DOHH2 (cell line): ENCODE data around the gene BEND5.

ENCODE experiments used
- H3F3A ChIP-seq: fragments of 200-600 bp; sonication (generic), shearing (Covaris generic); 2 replicates; pipeline ENCODE4 v1.6.0; 2016; ENCODE audit warnings: antibody characterized with exemption, mild to moderate bottlenecking; ENCODE audit not compliant: control insufficient read depth, insufficient read depth
- H3K27ac ChIP-seq: fragments of 200-600 bp; sonication (generic); 2 replicates; pipeline ENCODE4 v1.5.1; 2014; ENCODE audit warnings: low read depth, mild to moderate bottlenecking, low read length, moderate library complexity
- H3K27me3 ChIP-seq: fragments of 200-600 bp; sonication (generic); 2 replicates; pipeline ENCODE4 v1.6.1; 2014; ENCODE audit warnings: mild to moderate bottlenecking, low read length, mixed read lengths; ENCODE audit not compliant: control insufficient read depth
- H3K36me3 ChIP-seq: fragments of 200-600 bp; sonication (generic); 2 replicates; pipeline ENCODE4 v1.6.1; 2014; ENCODE audit warnings: mild to moderate bottlenecking, low read length, moderate library complexity, mixed read lengths; ENCODE audit not compliant: control insufficient read depth
- H3K4me1 ChIP-seq: fragments of 200-600 bp; sonication (generic); 2 replicates; pipeline ENCODE4 v1.6.1; 2014; ENCODE audit warnings: mild to moderate bottlenecking, low read length, mixed read lengths; ENCODE audit not compliant: control insufficient read depth
- H3K4me2 ChIP-seq: fragments of 200-600 bp; sonication (generic); 2 replicates; pipeline ENCODE4 v1.6.0; 2014; ENCODE audit warnings: mild to moderate bottlenecking, low read length, moderate library complexity
- H3K4me3 ChIP-seq: fragments of 200-600 bp; sonication (generic); 2 replicates; pipeline ENCODE4 v1.5.1; 2014; ENCODE audit warnings: mild to moderate bottlenecking, low read length, mixed read lengths
- H3K79me2 ChIP-seq: fragments of 200-600 bp; sonication (generic); 2 replicates; pipeline ENCODE4 v1.6.1; 2014; ENCODE audit warnings: mild to moderate bottlenecking, low read length, mixed read lengths; ENCODE audit not compliant: control insufficient read depth
- H3K9me2 ChIP-seq: fragments of 200-600 bp; sonication (generic); replicated peaks from 2 replicates; pipeline ENCODE4 v1.6.1; 2014; ENCODE audit warnings: mild to moderate bottlenecking, low read length, mixed read lengths; ENCODE audit not compliant: control insufficient read depth
- H3K9me3 ChIP-seq: fragments of 200-600 bp; sonication (generic); 2 replicates; pipeline ENCODE4 v1.6.1; 2014; ENCODE audit warnings: antibody characterized with exemption, low read length, mixed read lengths; ENCODE audit not compliant: control insufficient read depth, insufficient read depth
- H4K20me1 ChIP-seq: fragments of 200-600 bp; sonication (generic); 2 replicates; pipeline ENCODE4 v1.6.0; 2014; ENCODE audit warnings: low read depth, mild to moderate bottlenecking, antibody characterized with exemption, low read length, moderate library complexity; ENCODE audit not compliant: control insufficient read depth, insufficient read depth
- EZH2phosphoT487 ChIP-seq: fragments of 200-600 bp; sonication (generic); IDR thresholded peaks from 2 replicates; pipeline ENCODE4 v1.6.1; 2017; ENCODE audit warnings: borderline replicate concordance, mild to moderate bottlenecking, antibody characterized with exemption, low read length, moderate library complexity, mixed read lengths
- TF ChIP-seq, protein P1 (sequence below): fragments of 200-600 bp; sonication (generic); IDR thresholded peaks from one replicate; pipeline ENCODE4 v1.5.1; 2014; ENCODE audit warnings: antibody characterized with exemption, mild to moderate bottlenecking, low read depth, low read length; ENCODE audit not compliant: poor library complexity, severe bottlenecking

Gene BEND5

DNA sequence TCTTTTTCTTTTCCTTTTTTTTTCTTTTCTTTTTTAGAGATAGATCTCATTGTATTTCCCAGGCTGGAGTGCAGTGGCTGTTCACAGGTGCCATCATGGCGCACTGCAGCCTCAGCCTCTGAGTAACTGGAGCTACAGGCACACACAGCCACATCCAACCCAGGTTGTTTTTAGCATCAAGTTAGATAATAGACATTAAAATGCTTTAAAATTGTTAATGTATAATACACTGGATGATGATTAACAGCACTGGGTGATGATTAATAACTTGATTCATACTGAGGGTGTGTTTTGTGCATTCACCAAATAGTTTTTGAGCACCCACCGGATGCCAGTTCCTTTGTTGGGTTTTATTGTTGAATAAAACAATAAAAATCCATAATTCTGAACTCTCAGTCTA is 75.2 kb downstream of the BEND5 start:
- Histone ChIP-seq H3F3A (no peaks in the 10 kb centered on the region), H3K27me3 (no peaks in the 10 kb centered on the region), H3K36me3 (no peaks in the 10 kb centered on the region), H3K79me2 (no peaks in the 10 kb centered on the region), H4K20me1 (no peaks in the 10 kb centered on the region), H3K4me3 (no peak overlapping the region), H3K9me2 (no peaks in the 10 kb centered on the region), H3K27ac (no peak overlapping the region), H3K4me1 (no peaks in the 10 kb centered on the region), H3K4me2 (no peak overlapping the region), H3K9me3 (no peaks in the 10 kb centered on the region)
- TF ChIP-seq EZH2phosphoT487 = no peak
- TF ChIP-seq, protein P1, sequence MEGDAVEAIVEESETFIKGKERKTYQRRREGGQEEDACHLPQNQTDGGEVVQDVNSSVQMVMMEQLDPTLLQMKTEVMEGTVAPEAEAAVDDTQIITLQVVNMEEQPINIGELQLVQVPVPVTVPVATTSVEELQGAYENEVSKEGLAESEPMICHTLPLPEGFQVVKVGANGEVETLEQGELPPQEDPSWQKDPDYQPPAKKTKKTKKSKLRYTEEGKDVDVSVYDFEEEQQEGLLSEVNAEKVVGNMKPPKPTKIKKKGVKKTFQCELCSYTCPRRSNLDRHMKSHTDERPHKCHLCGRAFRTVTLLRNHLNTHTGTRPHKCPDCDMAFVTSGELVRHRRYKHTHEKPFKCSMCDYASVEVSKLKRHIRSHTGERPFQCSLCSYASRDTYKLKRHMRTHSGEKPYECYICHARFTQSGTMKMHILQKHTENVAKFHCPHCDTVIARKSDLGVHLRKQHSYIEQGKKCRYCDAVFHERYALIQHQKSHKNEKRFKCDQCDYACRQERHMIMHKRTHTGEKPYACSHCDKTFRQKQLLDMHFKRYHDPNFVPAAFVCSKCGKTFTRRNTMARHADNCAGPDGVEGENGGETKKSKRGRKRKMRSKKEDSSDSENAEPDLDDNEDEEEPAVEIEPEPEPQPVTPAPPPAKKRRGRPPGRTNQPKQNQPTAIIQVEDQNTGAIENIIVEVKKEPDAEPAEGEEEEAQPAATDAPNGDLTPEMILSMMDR = no peak

DNA sequence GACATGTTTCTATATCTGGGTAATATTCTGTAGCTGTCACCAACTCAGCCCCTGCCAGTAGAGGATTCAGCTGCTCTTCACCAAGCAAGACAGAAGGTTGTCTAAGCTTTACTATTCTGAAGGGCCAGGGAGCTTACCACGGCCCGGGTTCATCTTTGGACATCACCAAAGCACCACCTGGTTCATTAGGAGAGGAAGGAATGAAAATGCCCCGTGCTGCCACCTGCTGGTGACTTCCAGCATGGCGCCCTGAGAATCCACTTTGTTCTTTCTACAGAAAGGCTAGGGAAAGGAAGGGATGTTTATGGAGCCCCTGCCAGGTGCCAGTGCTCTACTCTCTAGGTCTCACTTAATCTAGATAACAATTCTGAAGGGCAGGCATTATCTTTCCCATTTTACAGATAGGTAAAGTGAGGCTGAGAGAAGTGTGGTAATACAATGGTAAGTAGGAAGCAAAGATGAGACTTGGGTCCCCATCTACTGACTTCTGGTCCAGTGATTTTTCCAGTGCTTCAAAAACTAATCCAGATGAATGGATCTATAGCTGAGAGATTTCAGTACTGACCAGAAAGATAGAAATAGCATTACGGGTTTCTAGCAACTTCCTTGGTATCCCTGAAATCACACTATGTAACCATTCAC is 79.5 kb downstream of the BEND5 start:
- no peak overlapping the region for H3K4me3 ChIP-seq
- no peaks in the 10 kb centered on the region for H4K20me1 ChIP-seq
- no peaks in the 10 kb centered on the region for H3F3A ChIP-seq
- no peaks in the 10 kb centered on the region for H3K9me3 ChIP-seq
- H3K36me3 ChIP-seq = no peaks in the 10 kb centered on the region
- no peak overlapping the region for H3K27ac ChIP-seq
- no peaks in the 10 kb centered on the region for H3K4me1 ChIP-seq
- no peaks in the 10 kb centered on the region for H3K79me2 ChIP-seq
- TF ChIP-seq, protein P1 = peak; percentile 90
- TF ChIP-seq EZH2phosphoT487 = no peak
- H3K27me3 ChIP-seq = no peaks in the 10 kb centered on the region
- no peaks in the 10 kb centered on the region for H3K9me2 ChIP-seq
- no peak overlapping the region for H3K4me2 ChIP-seq

DNA sequence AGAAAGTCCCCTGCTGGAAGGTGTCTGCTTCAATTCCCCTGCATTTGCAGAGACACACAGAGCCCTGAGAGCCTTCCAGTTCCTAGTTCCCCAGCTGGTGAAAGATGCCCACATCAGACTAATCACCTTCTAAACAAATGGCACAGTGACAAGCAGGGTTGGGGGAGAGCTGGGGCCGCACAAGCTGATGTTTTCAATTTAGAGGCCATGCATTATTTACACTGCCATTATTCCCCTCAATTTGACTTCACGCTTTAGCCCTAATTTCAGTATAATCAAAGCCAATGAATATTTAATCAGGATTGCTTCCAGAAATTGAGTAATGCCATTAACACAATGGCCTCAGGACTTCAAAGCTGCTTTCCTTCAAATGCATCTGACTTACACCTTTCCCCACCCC is 81.5 kb downstream of the BEND5 start:
- Histone ChIP-seq H3K27me3 (no peaks in the 10 kb centered on the region; the same call in 1 of the 2 replicates), H4K20me1 (no peaks in the 10 kb centered on the region), H3K9me2 (no peaks in the 10 kb centered on the region), H3K4me1 (no peaks in the 10 kb centered on the region), H3K36me3 (no peaks in the 10 kb centered on the region), H3K9me3 (no peaks in the 10 kb centered on the region), H3F3A (no peaks in the 10 kb centered on the region), H3K4me2 (no peak overlapping the region), H3K27ac (no peak overlapping the region), H3K4me3 (no peak overlapping the region), H3K79me2 (no peaks in the 10 kb centered on the region)
- TF ChIP-seq EZH2phosphoT487 = no peak
- TF ChIP-seq, protein P1 = no peak
